Measurements from ENCODE around the gene RNF220.

RNF220 gene

DNA sequence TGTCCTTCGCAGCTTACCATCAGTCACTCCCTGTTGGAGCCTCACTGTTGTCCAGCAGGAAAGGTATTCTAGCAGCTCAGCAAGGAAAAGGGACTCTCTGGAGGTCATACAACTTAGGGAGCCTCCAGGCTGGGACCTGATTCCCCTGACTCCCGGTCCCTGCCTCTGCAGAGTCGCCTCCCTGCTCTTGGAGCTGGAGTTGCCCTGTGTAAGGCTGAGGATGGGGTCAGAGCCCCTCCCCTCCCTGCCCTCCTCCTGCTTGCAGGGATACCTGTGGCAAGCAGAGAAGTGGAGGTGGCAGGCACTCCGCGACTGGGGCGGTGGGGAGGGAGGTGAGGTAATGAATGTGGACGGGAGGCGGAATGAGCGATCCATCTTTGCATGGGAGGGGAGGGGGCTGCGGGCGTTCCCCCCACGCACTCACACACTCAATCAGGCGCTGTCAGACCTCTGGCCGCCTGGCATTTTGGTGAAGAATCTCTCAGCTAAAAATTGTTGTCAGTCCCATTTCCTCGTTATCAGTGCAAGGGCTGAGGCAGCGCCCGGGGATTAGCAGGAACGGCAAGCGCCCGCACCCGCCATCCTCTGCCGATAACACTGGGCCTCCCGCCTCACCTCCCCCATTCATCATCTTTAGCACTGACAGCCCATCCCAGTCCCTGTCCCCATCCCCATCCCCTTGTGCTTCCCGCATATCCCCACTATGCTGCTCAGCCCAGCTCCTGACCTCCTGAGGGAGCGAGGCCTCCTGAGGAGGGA, 204.9 kb downstream of the RNF220 start:
- DNase-seq (ENCODE audit: low read depth in 2 of 2) = no peak

DNA sequence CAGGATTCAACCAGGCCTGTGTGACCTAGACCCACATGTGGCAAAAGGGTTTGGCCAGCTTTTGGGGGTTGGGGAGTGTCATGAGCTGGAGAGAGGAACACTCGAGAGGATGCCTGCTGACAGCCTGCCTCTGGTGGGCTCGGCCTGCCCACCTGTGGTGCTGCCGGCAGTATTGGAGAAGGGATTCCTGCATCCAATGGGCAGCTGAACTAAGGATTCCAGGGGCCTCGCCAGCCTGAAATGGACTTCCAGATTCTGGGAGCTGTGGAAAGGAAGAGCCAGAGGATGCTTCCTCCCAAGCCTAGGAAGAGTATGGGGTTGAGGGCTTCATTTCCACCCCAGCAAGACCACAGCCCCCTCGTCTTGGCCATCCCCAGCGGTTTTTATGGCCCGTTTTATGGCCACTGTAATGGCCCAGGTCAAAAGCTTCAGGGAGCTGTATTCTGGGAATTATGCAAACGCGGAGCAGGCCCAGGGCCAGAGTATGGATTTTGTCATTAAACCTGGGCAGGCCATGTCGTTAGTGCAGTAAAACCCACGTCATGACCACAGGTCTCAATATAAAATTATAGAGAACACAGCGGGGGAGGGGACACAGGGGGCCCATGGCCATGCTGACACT, 205.6 kb downstream of the RNF220 start:
- DNase-seq (ENCODE audit: low read depth in 2 of 2) = no peak

DNA sequence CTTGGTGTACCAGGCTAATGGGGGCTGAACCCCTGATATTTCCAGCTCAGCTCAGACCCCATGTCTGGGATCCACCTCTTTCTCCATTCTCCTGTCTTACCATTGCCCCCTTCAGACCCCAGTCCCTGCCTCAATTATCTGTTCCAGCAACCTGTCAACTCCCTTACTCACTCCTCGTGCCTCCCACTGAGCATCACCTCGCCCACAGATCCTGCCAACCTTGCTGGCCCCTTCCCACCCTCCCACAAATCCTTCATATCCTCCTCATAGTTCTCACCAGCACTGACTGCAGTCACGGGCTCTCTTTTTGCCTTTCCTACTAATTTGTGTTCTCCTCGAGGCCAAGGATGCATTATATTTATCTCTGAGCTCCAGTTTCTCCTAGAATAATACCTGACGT, 206.4 kb downstream of the RNF220 start:
- DNase-seq (ENCODE audit: low read depth in 2 of 2) = no peak

DNA sequence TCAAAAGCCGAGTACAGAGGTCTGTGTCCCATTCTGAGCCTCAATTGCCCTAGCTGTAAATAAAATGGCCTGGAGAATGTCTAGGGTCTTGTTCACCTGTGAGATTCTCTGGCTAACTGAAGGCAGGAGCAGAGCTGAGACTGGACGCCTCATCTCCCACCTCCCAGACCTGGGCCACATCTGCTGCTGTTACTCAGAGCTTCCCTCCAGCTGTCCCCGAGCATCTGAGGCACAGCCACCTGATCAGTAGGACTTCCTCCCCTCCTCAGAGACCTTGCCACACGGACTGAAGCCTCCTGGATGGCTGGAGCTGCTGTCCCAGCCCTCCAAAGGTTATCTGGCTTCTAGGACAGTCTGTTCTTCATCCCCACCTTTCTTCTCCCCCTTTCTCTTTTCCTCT, 206.8 kb downstream of the RNF220 start:
- no peak for DNase-seq (ENCODE audit: low read depth in 2 of 2)

DNA sequence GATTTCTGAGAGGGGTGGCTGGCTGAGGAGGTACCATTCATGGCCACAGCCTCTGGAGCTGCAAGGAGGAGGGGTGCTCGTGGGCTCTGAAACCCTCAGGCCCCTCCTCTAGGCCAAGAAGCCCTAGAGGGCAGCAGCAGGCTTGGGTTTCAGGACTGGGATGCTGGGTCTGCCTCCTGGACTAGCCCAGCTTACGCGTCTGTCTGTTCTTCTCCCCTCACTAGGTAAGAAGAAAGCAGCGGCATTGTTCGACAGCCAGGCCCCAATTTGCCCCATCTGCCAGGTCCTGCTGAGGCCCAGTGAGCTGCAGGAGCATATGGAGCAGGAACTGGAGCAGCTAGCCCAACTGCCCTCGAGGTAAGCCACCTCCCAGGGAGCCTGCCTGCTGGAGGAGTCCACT, 208.9 kb downstream of the RNF220 start:
- no peak for DNase-seq (ENCODE audit: low read depth in 2 of 2)

DNA sequence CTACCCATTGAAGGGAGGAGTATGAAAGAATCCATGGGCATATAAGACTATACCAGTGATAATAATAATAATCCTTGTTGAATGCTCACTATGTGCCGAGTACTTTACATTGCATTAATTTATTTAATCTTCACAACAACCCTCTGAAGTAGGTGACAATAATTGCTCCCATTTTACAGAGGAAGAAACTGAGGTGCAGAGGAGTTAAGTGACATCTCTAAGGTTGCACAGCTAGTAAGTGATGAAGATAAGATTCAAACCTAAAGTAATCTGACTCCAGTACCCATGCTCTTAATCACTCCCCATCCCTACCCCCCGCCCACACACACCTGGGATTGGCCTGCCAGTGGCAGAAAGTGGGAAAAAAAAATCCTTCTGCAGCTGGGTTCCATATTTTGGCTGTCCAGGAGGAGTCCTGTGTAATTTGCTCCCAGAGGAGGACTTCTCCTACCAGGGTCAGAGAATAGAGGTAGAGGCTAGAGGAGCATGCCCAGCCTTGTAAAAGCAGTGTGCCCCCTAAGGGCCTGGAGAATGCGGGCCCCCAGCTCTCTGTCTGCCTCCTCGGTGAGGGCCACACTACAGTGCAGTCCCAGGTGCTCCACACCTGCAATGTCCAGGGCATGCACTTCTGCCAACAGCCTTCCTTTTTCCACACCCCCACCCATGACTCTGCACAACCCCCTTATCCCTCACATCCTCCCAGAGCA, 211.4 kb downstream of the RNF220 start:
- no peak for DNase-seq (ENCODE audit: low read depth in 2 of 2)

DNA sequence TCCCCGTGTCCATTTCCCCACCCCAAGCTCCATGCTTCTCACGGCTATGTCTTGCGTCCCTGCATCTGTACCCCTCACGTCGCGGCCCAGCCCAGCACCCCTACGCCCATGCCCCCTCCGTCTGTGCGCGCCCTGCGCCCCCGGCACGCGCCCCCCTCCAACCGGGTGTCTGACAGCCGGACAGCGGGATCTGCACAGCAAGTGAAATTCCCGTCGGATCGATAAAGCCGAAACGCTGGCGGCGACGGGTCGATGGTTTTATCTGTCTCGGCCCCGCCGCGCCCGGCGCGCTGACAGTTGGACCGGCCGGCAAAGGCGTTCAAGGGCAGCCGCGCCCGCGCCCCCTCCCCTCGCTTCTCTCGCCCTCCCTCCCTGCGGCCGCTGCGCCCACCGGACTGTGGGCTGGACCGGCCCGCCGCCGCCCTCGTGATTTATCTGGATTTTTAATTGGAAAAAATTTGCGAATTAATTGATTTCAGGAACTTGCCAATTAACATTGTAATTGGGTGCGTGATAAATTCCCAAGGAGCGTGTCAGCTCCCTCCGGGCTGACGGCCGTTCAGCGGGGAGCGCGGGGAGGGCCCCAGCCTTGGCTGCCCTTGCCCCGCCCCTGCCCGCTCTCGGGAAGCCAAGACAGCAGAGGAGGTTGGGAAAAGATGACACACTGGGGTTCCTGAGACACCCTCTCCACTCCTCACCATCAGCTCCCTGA, 212.1 kb downstream of the RNF220 start:
- no peak for DNase-seq (ENCODE audit: low read depth in 2 of 2)

DNA sequence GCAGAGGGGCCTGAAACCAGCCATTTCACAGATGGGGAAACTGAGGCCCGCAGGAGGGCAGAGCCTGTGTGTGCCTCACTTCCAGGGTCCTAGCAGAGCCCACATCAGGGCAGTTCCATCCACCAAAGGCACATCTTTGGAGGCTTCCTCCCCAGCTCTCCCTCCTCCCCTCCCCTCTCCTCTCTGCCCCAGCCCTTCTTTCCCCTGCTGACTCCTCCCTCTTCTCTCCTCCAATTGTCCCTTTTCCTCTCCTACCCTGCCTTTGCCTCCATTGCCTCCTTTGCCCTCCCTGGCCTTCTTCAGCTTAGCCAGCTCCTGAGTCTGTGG, 212.6 kb downstream of the RNF220 start:
- no peak for DNase-seq (ENCODE audit: low read depth in 2 of 2)

DNA sequence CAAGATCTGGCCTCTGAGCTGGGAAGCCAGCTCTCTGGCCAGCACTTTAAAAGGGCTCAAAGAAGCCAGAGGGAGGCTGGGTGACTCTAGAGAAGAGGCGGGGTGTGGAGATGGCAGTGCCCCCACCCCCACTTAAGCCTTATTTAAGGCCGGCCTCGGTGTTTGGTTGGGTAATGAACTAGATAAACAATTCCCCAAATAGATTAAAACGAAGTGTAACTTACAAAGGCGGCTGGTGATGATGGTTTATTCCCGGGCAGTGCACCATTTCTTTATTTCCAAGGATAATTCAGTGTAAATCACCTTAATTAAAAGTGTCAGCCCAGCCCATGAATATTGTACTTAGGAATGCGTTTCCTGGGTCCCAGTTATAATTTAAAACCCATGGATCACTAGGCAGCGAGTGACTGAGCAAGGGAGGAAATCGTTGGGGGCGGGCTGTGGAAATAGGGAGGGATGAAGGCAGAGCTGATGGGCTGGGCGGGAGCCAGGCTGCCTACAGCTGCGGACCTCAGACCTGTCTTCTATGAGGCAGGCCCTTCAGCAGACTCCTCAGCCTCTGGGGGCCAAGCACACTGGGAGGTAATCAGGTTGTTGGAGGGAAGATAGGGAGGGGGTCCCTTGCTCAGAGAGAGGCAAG, 214.3 kb downstream of the RNF220 start:
- DNase-seq (ENCODE audit: low read depth in 2 of 2) = peak; percentile 89

DNA sequence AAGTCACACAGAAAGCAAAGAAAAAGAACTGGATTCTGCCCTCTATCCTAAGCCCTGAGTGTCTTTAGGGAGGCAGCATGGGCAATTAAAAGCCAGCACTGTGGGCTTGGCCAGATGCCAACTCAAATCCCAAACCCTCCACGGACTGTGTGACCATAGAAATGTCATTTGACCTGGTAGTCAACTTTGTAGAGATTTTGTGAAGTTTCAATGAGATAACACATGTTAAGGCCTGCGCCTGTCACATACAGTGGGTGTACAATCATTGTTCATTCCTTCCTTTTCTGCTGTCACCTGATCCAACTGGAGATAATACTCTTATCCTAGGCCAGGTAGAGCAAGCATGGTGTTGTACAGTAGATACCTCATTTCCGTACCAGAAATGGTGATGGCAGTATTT, 215.0 kb downstream of the RNF220 start:
- DNase-seq (ENCODE audit: low read depth in 2 of 2) = no peak

DNA sequence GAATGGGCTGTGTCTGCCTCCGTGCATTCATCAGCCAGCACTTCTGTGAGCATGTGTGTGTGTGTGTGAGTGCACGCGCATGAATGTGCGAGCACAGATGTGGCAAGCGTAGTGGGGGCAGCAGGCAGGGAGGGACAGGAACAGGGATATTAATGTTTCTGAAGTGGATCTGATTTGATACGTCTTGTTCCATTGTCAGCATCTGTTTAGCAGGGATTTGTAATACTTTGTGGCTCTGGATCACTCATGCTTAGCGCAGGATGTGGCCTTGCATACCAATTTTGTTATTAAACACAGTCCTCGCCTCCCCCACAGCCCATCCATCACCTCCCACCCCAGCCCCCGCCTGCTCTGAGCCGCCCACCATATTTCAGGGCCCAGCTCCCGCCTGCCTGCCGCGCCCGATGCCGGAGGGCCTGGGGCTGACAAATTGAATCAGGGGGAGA, 216.8 kb downstream of the RNF220 start:
- DNase-seq (ENCODE audit: low read depth in 2 of 2) = peak; percentile 70 to 77

DNA sequence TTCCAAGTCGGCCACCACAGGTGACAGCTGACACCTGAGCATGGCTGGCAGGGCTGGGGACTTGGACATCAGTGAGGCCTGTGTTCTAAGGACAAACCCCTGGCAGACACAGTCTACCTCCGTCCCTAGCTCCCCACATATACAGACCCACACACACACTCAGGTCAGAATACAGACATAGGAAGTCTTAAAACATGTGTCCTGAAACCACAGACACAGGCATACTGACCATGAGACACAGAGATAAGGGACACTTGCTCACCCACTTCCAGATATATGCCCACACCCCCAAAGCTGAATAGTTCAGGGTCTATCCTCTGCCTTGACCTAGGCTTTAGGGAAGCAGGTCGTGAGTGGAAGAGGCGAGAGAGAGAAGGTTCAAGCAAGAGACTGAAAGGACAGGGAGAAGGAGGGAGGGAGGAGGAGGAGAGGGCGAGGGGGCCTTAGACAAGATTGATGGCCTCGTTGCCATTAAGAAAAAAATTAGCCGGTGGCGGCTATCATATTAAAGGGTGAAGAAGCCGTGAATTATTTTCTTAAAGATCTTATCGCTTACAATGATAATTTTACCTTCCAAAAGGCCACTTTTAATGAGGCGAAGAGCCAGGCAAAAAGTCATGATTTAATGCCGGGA, 219.3 kb downstream of the RNF220 start:
- DNase-seq (ENCODE audit: low read depth in 2 of 2) = no peak

DNA sequence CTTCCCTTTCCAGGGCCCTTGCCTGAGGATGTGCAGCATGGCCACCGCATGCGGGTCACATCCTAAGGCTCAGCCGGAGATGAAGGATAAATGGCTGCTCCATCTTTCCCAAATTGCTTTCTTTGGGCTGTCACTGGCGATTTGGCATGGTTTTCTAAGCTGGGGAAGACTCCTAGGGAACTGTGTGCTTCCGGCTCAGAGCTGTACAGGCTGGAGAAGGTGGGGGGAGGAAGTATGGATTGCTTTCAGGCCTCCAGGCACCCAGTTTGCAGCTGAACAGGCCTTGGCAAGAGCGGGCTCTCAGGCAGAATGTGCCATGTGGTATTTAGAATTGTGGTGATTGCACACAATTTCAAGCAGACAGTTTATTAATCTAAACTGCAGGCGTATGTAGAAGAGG, 220.3 kb downstream of the RNF220 start:
- DNase-seq (ENCODE audit: low read depth in 2 of 2) = no peak

DNA sequence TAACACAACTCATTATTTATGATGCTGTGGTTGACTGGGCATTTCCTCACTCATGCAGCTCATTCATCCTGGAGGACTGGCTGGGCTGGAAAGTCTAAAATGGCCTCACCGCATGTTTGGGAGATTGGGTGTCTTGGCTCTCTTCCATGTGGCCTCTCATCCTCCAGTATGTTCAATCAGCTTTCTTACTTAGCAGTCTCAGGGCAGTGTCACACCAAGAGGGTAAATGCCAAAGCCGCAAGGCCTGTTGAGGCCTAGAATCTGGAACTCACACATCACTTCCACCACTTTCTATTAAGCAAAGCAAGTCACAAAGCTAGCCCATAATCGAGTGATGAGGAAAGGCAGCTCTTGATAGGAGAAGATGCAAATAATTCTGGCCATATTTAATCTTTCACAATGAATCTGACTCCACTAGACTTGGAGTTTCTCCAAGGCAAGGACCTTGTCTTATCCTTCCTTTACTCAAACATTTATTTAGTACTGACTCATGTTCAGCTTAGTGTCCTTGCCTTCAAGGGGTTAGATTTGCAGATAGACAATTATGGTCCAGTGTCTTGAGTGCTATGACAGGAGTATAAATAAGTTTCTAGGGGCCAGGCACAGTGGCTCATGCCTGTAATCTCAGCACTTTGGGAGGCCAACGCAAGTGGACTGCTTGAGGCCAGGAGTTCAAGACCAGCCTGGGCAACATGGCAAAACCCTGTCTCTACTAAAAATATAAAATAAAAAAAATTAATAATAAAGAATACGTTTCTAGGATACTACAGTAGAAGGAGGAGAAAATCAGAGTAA, 224.1 kb downstream of the RNF220 start:
- peak; percentile 67 to 71 for DNase-seq (ENCODE audit: low read depth in 2 of 2)

DNA sequence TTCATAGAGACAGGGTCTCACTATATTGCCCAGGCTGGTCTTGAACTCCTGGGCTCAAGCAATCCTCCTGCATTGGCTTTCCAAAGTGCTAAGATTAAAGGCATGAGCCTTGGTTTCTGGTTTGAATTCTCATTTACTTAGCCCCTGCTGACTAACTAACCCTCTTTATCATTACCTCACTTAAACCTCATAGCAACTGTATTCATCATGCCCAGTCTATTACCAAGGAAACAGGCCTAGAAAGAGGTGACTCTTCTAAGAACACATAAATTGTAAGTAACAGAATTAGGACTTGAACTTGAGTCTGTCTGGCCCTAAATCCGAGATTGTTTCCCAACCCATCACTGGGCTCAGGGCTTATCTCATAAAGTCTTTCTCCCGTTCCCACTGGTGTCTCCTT, 225.1 kb downstream of the RNF220 start:
- no peak for DNase-seq (ENCODE audit: low read depth in 2 of 2)

DNA sequence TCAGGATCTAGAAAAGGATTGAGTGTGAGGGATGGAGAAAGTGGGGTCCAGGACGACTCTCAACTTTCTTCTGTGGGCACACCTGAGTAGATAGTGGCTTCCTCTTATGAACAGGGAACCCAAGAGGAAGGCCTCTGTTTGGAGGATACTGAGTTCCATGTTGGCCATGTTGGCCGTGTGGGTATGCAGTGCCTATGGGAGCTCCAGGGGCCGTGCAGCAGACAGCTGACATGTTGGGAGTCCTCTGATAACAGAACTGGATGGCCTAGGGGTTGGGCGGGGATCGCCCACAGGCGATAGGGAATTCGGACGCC, 226.2 kb downstream of the RNF220 start:
- no peak for DNase-seq (ENCODE audit: low read depth in 2 of 2)

DNA sequence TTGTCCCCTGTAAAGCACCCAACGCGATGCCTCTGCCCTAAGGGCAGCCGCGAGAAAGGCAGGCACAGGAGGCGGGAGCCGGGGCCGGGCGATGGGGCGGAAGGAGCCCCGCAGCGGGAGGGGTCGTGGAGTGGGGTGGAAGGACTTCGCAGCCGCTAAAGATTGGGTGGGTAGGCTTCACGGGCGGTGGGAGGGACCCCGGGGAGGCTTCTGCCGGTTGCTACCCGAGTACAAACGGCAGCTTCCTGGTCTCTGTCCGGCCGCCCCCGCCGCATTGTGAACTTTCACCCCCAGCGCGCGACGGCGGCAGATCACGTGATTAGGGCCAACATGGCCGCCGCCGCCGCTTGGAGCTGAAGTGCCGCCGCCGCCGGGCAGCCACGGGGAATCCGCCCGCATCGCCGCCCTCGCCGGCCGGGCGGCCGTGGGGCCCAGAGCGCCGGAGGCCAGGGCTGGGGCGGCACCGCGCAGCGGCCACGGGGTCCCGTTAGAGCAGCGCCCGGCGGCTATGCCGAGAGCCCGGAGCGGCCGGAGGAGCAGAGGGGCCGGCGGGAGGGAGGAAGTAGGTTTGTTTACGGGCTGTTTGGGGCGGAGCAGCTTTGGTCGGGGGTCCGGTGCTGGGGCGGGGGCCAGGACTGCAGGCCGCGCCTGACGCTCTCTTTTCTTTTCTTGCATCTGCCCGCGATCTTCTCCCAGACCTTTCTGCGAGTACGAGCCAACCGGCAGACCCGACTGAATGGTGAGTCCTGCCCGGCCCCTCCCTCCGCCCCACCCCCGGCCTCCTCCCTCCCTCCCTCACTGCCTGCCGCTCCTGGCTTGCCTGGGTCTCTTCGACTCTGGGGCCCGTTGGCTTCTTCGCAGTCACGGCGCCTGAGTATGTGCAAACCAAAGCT, 226.8 kb downstream of the RNF220 start:
- DNase-seq (ENCODE audit: low read depth in 2 of 2) = peak; percentile 65 to 73

DNA sequence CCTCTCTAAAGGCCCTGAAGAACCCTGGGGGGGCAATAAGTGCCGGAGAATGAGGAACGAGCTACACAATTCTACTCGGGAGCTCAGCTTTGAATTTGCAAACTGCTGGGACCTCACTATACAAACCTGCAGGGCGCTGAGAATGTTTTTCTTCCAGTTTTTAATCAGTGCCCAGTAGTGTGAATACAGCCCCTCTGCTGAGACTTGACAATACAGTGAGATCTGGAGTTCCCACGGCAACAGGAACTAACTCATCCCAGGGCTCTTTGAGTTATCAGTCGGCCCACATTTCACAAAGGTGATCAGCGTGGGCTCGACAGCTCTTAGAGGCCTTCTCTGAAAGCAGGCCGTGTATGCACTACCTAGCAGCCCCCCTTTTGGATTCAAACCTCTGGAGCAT, 227.5 kb downstream of the RNF220 start:
- DNase-seq (ENCODE audit: low read depth in 2 of 2) = no peak

DNA sequence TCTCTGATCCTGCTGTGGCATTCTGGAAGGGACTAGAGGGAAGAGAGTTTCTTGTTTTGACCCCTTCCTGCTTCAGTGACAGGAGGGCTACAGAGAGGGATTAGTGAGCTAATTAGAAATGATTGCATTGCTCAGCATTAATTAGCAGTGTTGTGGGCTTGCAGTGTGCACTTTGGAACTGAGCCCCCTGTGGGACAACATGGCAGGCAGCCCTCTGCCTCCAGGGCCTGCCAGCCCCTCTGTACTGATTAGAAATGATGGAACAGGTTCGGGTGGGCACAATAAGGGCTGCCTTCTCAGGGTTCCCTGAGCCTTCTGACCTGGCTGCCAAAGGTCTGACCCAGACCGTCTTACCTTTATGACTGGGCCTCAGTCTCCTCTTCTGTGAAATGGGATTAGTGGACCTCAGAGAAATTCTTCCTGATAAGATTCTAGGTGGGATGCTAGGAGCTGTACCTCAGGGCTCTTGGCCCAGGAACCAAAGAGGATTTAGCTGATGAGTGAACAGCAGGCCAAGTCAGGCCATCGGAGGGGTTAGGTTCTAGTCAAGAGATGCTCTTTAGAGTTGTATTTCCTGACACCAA, 229.6 kb downstream of the RNF220 start:
- no peak for DNase-seq (ENCODE audit: low read depth in 2 of 2)
